HG03439 (cell line): ENCODE data around the gene NCK2.
"Not testable (repeated sequence)": the region's sequence is repeated elsewhere in the genome, so short reads cannot be mapped to it uniquely, and the experiment has no call there.

ENCODE experiments used
- ATAC-seq: cut with Tn5 transposase; IDR thresholded peaks from one replicate; pipeline ENCODE4 v1.9.1; 2021; ENCODE audit warnings: mild to moderate bottlenecking, moderate library complexity; ENCODE audit not compliant: unreplicated experiment

The NCK2 gene

DNA sequence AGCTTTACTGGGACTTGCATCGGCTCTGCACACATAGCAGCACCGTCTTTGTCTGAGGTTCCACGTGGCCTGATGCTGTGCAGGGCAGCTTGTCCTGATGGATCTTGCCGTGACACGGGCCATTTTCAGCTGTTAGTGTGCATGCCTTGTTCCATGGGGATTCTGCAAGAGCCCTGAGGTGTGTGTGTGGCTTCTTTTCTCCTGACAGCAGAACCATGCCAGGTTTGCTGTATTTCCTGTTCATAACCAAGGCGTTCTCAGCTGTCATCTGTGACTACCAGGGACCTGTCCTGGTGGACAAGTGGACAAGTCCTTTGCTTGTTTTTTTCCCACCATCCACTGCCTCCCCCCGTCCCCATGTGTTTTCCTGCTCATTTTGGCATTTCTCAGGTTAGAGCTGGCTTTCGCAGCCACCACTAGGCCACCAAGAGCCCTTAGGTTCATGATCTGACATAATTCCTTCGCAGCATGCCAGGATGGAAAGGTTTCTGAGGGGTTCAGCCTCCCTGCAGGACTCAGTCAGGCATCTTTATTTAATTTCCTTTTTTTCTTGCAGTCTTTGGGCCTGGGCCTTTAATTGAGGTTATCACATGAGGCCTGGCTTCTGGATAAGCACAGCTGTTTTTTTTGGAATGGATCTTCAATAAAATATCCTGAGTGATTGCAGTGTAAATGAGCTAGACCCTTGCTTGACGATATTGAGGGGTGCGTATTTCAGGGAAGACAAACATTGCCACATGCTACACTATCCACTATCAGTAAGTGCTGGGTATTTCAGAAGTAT, 139.4 kb downstream of the NCK2 start:
- ATAC-seq = no peak

DNA sequence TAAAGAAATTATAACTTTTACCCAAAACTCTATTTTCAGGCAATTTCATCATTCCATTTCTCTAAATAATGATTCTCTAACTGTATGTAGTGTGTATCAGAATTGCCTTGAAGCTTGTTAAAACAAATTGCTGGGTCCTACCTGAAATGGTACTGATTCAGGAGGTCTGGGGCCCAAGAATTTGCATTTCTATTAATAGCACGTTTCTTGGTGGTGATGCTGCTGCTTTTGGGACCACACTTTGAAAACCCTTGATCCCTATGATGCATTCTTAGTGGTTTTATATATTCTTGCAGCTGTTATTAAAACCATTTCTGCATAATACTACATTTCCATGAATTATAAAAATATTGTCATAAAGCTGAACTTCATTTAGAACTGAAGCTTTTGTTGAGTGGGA, 140.7 kb downstream of the NCK2 start:
- ATAC-seq = no peak

DNA sequence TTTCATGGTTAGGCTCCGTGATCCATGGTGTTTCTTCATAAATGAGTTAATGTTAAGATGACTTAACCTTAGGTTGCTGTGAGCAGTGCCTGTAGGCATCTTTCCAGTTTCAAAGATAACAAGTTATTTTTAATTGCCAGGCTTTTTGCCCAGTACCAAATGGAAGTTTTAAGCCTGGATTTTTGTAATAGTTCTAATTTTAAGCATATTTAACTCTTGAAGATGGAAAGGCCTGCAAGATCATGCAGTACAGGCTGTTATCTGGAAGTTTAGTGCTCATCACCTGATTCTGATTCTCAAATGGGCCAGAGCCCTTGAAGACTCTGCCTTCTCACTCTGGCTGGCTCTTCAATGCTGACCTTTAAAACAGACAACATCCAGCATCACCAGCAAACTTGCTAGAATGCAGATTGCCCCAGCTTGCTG, 141.3 kb downstream of the NCK2 start:
- no peak for ATAC-seq

GRCh38 chr2:105886687-105887086, 142.0 kb downstream of the NCK2 start:
- no peak for ATAC-seq

DNA sequence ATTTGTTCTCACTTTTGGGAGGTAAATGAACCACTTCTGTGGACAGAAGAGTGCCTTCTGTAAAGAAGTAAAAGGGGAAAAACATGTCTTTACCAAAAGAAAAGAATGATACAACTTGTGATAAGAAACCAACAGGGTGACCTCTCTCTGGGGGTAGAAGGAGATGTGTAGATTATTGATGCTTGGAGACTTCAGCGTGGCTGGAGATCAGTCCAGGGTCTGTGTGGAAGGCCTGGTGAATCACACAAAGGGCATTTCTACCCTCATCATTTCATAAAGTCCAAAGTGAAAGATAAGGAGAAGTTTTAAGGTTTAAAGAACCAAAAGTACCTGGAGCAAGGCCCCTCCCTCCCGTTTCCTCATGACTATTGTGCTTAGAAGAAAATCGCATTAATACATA, 142.5 kb downstream of the NCK2 start:
- ATAC-seq = no peak

GRCh38 chr2:105888625-105889024, 143.9 kb downstream of the NCK2 start:
- ATAC-seq = no peak

DNA sequence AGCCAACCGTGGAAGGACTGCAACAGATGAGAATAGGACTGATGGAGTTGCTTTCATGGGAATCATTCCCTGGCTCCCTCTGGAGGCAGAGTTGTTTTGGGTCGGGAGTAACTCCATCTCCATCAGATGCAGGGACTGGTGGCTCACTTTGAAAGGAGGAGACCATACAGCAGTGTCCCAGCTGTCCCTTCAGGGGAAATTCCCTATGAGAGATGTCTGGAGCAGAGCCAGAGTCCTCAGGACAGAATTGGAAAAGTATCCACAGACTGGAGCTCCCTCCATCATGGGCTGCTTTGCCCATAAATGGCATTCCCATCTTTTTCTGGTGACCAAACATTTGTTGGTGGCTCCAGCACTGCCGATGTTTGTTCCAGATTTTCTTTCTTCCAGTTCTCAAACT, 144.3 kb downstream of the NCK2 start:
- ATAC-seq = no peak

DNA sequence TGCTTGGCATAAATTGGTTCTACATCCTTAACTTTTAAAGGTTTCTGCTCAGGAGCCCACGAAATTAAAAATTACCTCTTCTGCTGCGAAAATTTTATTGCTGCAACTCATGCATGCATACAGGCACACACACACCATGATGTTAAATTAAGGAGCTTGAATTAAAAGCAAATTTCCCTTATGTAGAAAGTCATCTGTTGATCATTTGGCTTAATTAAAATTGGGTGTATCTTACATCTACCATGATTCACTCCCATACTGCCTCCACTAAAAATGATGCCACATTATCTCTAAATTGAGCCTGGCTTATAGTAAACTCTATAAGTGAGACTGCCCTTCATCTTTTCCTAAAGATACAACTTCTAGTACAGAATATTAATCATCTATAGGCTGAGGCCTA, 145.4 kb downstream of the NCK2 start:
- ATAC-seq = no peak

DNA sequence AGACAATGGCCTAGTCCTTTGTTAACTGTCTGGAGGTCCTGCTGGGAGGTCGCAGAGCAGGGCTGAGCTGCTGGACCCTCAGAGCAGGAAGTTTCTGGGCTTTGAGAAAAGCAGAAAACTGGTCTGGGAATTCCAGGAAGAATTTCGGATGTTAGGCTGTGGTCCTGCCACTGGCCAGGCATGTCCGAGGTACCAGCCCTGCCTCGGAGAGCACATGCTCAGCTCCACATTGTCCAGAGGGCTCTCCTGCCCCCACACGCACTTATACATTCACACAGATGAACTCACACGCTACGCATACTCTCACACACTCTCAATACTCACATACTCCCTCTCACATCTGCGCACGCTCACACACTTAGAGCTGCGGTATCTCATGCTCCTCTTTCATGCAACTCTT, 146.1 kb downstream of the NCK2 start:
- ATAC-seq = no peak

- ATAC-seq = no peak
Measured at GRCh38 chr2:105893011-105893995, 148.6 kb downstream of the NCK2 start.

DNA sequence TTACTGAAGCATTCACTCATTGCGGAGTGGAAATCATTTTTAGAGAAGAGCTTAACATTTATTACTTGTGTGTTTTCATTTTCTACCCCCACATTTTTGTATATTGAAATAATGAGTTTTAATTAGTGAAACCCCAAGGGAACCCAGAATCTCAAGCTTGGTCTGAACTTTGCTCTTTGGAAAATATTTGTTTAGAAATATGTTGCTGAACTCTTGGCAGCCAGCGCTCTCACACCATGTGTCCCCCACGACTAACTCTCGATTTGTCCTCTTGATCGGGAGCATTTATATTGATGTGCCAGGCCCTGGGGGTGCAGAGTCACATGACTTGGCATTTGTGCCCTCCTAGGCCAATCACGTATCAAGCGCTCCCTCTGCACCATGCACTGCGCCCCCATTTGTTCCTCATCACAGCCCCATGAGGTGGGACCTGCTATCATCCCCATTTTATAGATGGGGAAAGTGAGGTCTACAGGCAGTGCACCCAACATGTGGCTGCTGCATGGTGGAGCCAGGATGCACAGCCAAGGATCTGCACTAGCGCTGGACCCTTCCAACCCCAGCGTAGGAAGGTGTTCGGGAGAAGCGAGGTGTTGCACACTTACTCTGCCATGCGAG, 149.7 kb downstream of the NCK2 start:
- no peak for ATAC-seq

DNA sequence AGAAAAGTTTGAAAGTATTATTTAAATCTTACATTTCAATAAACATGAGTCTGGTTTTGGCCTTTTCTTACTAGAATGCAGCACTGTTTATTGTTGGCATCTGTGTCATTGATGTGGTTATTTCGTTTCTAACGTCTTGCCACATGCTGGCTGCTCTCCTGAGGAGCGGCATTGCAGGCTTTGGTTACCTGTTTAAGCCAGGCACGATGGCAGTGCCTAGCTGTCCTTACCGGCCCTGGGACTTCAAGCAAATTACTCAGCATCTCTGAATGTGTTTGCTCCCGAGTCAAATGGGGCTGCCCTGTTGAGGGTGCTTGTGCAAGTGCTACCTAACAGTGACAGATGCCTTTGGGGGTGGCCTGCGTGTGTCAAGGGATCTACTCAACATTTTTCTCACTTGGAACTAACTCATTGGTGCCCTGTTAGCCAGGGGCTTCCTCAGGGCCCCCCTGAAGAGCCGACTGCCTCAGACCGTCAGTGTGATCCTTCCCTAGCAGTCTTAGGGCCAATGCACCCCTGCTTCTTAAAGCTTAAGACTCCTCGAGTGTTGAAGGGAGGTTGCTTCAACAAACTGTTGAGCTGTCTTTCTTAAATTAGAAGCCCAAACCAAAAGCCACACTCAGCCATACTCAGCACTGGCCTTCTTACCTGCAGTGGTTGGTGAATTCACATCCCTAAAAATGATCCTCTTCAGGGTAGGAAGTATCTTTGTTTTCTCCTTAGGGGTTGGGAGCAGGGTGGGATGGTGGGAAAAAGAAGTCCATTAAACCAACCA, 151.5 kb downstream of the NCK2 start:
- ATAC-seq = no peak

DNA sequence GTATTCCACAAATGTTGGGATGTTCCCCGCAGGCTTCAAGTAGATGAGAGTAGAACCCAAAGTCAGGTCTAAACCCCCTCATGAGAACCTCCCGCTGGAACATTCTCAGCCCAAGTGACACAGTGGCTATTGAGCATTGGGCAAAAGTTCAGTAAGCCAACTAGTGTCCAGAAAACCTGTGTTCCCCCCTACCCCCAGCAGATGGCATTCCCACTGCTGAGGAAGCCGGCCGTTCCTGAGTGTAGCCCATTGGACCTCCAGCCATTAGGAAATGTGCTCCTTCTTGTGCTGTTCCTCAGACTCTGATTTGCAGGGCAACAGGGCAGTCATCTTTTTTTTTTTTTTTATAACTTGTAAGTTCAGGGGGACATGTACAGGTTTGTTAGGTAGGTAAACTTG, 152.1 kb downstream of the NCK2 start:
- ATAC-seq = no peak

DNA sequence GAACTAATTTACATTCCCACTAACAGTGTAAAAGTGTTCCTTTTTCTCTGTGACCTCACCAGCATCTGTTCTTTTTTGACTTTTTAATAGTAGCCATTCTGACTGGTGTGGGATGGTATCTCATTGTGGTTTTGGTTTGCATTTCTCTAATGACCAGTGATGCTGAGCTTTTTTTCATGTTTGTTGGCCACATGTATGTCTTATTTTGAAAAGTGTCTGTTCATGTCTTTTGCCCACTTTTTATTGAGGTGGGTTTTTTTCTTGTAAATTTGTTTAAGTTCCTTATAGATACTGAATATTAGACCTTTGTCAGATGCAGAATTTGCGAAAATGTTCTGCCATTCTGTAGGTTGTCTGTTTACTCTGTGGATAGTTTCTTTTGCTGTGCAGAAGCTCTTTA, 153.0 kb downstream of the NCK2 start:
- ATAC-seq = not testable (repeated sequence)

DNA sequence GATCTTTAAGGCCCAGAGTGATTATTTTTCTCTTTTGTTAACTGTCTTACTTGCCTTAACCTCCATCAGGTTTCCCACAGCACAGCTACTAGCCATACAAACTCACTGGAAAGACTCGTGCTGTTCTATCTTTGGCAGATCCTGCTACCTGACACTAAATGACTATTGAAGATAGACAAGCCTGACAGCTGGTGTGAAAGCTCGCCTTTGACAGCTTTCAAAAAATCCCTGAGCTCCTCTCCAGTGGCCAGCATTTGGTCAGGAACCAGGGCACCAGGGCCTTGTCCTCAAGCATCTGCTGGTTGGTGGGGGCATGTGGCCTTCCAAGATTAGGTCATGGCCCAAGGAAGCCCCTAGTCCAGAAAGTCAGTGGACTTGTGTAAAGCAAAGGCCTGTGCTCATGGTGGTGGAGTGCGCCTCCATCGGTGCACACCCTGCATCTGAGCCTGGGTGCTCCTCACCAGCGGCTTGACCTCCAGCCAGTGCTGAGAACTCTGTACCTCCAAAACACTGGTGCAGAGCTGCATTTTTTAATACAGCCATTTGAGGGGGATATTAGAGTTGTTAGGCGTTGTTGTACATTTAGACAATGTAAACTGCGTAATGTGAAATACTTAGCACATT, 158.5 kb downstream of the NCK2 start:
- no peak for ATAC-seq

- peak; percentile 95 for ATAC-seq
Measured at GRCh38 chr2:105904938-105905337, 160.2 kb downstream of the NCK2 start.

DNA sequence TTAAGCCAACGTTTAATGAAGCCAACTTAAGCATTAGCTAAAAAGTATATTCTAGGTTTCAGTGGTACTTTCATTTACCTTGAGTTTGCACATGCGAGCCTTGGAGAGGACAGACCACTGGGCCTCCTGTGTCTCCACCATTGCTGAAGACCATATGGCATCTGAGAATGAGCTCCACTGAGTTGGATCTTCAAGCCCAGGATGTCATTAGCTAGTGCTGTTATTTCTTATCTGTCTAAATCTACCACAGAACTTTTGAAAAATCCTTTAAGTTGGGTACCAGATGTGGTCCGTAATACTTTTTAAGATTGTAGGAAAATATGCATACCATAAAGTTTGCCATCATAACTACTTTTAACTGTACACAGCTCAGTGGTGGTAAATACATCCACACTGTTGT, 161.8 kb downstream of the NCK2 start:
- ATAC-seq = no peak

GRCh38 chr2:105907184-105907583, 162.5 kb downstream of the NCK2 start:
- ATAC-seq = no peak

- no peak for ATAC-seq
Measured at GRCh38 chr2:105909215-105909614, 164.5 kb downstream of the NCK2 start.

DNA sequence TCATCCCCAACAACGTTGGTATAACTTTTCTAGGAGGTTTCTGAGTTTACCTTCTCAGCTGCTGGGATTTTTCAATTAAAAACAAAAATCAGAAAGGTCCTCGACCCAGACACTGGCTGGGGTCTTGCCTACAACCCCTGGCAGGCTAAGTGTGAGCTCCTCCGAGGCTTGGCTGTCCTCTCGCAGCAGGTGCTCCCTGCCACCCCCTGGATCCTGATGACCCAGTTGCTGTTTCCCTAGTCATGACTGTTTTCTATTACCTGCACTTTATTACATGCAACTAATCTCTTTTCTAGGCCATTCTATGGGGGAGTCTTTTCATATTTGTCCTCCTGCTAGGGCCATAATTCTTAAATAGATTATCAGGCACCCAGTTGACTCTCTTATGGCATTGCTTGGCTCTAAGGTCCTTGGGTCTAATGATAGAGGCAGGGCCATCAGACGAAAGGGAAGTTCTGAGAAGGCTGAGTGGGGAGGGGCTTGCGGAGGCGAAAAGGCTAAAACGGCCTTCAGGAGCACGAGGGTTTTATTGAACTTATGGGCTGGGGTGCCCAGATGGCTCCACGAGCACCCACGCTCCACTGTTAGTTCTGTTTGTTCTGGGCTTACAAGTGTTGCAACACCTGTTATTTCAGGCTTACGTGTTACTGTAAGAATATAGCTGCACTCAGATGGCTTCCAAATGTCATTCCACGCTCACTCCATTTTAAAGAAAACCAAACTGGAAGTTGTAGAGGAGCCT, 166.0 kb downstream of the NCK2 start:
- ATAC-seq = no peak
